Activated CD4-positive, alpha-beta T cell treated with anti-CD3 and anti-CD28 coated beads, Interleukin-2, amount 10 ng/mL, durations not matched to agents 7 days and 5 days (primary cell): Measurements from ENCODE around the gene MOB3B. TPM values are rescaled to one million over a fixed set of nuclear protein-coding genes. Genes with fewer than 3 reads are reported as not detected.

Experiments
- CTCF ChIA-PET: fragments of 350-600 bp; sonication (Branson Sonifier 250); formaldehyde crosslinking; loops from one replicate; lab custom pipeline; 2021; ENCODE audit warnings: antibody characterized with exemption; lab: Charles Lee
- POLR2A ChIA-PET: fragments of 350-600 bp; sonication (Branson Sonifier 250); formaldehyde crosslinking; loops from one replicate; lab custom pipeline; 2021; ENCODE audit warnings: antibody characterized with exemption; lab: Charles Lee
- DNase-seq: peaks from one replicate; pipeline ENCODE4 v3.0.0-alpha.2; 2020
- H3K27ac Mint-ChIP-seq: one replicate; pipeline ENCODE4 v1.8.0; 2021; ENCODE audit warnings: mild to moderate bottlenecking, moderate library complexity, mixed read lengths
- H3K27me3 Mint-ChIP-seq: one replicate; pipeline ENCODE4 v1.8.0; 2021; ENCODE audit warnings: mixed read lengths
- H3K36me3 Mint-ChIP-seq: one replicate; pipeline ENCODE4 v1.8.0; 2021; ENCODE audit warnings: low read depth, mixed read lengths
- H3K4me1 Mint-ChIP-seq: one replicate; pipeline ENCODE4 v1.8.0; 2021; ENCODE audit warnings: mixed read lengths
- H3K4me3 Mint-ChIP-seq: one replicate; pipeline ENCODE4 v1.8.0; 2021; ENCODE audit warnings: mild to moderate bottlenecking, moderate library complexity, mixed read lengths
- H3K9me3 Mint-ChIP-seq: one replicate; pipeline ENCODE4 v1.8.0; 2021; ENCODE audit warnings: mixed read lengths
- total RNA-seq, 2 experiments: library from RNA; stranded (reverse); gene quantifications; one replicate each; pipeline ENCODE4 v1.2.3, GENCODE V29; 2021

MOB3B gene
- total RNA-seq, 2 experiments from 2014 or later = 0.62 to 0.71 TPM

GRCh38 chr9:27361492-27361891 is 168.1 kb downstream of the MOB3B start:
- H3K27me3 Mint-ChIP-seq = peaks cover 2% of the 10 kb centered on the region
- H3K4me1 Mint-ChIP-seq = peaks cover 25% of the 10 kb centered on the region
- no peaks in the 10 kb centered on the region for H3K9me3 Mint-ChIP-seq
- no peak overlapping the region for H3K27ac Mint-ChIP-seq
- DNase-seq = no peak
- H3K4me3 Mint-ChIP-seq = no peak overlapping the region
- POLR2A ChIA-PET = no interaction called here
- H3K36me3 Mint-ChIP-seq = no peaks in the 10 kb centered on the region
- CTCF ChIA-PET = no interaction called here

DNA sequence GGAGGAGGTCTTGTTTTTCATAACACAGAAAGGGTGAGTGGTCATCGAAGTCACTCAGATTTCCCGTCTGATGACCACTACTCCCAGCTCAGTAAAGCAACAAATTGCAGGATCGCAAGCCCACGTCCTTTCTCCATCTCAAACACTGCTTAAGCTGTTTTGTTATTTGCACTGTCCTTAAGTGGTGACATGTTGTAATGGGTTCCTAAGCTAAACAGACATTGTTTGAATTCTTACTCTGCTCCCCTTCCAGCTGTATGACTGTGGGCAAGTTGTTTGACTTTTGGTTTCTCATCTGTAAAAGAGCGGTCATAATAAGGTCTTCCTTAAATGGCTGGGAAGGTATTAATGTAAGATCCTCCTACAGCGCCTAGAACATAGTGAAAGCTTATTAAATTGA is 169.9 kb downstream of the MOB3B start:
- Mint-ChIP-seq H3K9me3 (no peaks in the 10 kb centered on the region), H3K36me3 (no peaks in the 10 kb centered on the region), H3K27me3 (peaks cover 2% of the 10 kb centered on the region), H3K27ac (no peak overlapping the region), H3K4me1 (peaks cover 8% of the 10 kb centered on the region), H3K4me3 (no peak overlapping the region)
- ChIA-PET POLR2A (no interaction called here), CTCF (interaction anchor here (0.6 kb wide), 1 partner anchor 60 kb away, joined by 3 read pairs; no protein-coding TSS in a partner anchor)
- no peak for DNase-seq

- H3K4me1 Mint-ChIP-seq = peaks cover 20% of the 10 kb centered on the region
- no peaks in the 10 kb centered on the region for H3K9me3 Mint-ChIP-seq
- CTCF ChIA-PET = interaction anchor here (0.8 to 1.8 kb wide), 2 partner anchors 9 to 12 kb away, joined by 4 read pairs; no protein-coding TSS in a partner anchor
- H3K27me3 Mint-ChIP-seq = peaks cover 2% of the 10 kb centered on the region
- POLR2A ChIA-PET = no interaction called here
- H3K36me3 Mint-ChIP-seq = no peaks in the 10 kb centered on the region
- no peak for DNase-seq
- H3K27ac Mint-ChIP-seq = no peak overlapping the region
- H3K4me3 Mint-ChIP-seq = no peak overlapping the region
These were observed 171.6 kb downstream of the MOB3B start for GRCh38 chr9:27358007-27358406.

DNA sequence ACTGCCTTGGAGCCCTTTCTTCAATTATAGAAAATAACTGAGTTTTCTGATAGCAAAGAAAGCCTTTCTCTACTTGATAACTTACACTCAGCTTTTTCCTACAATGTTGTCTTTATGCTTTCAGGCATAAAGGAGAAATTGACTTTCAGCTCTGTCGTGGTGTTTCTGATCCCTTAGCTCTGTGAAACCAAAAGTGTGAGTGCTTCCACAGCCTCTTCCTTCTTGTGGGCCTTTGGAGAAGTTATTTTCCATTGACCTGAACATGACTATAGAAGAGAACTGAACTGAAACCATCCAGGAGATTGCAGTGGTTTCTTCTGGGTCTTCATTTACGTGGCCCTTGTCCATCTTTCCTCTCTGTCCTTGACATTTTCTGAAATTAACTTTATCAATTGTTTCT is 173.2 kb downstream of the MOB3B start:
- Mint-ChIP-seq H3K36me3 (no peaks in the 10 kb centered on the region), H3K27ac (no peak overlapping the region), H3K4me1 (peaks cover 33% of the 10 kb centered on the region), H3K9me3 (no peaks in the 10 kb centered on the region), H3K27me3 (peaks cover 2% of the 10 kb centered on the region), H3K4me3 (no peak overlapping the region)
- DNase-seq = no peak
- POLR2A ChIA-PET = no interaction called here
- CTCF ChIA-PET = no interaction called here

DNA sequence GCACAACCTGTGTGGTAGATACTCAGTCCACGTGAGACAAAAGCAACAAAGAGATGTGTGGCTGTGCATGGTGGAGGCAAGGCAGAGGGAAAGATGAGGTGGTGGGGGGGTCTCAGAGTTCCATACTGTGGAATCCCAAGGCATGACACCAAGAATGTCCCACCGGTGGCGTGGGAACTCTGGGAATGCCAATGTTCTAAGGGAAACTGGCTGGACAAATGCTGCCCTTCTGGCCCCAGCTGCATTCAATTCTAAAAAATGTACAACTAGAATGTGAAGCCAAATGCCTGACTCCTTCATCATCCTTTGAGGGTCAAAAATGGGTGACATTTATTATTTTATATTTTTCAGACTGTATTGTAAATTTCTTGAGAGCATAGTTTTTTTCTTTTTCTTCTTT is 174.4 kb downstream of the MOB3B start:
- Mint-ChIP-seq H3K4me1 (peaks cover 39% of the 10 kb centered on the region), H3K27ac (no peak overlapping the region), H3K36me3 (no peaks in the 10 kb centered on the region), H3K27me3 (no peaks in the 10 kb centered on the region), H3K9me3 (no peaks in the 10 kb centered on the region), H3K4me3 (no peak overlapping the region)
- DNase-seq = no peak
- ChIA-PET CTCF (no interaction called here), POLR2A (no interaction called here)

- CTCF ChIA-PET = interaction anchor here (1.0 to 1.3 kb wide), 2 partner anchors 14 to 21 kb away, joined by 3 read pairs; no protein-coding TSS in a partner anchor
- no peak overlapping the region for H3K4me3 Mint-ChIP-seq
- no peaks in the 10 kb centered on the region for H3K36me3 Mint-ChIP-seq
- H3K9me3 Mint-ChIP-seq = no peaks in the 10 kb centered on the region
- DNase-seq = peak; percentile 15
- peaks cover 41% of the 10 kb centered on the region for H3K4me1 Mint-ChIP-seq
- POLR2A ChIA-PET = interaction anchor here (0.6 kb wide), 1 partner anchor 215 kb away, joined by 3 read pairs; no protein-coding TSS in a partner anchor
- H3K27me3 Mint-ChIP-seq = no peaks in the 10 kb centered on the region
- peak overlapping the region; percentile 60 for H3K27ac Mint-ChIP-seq
These were observed 176.0 kb downstream of the MOB3B start for GRCh38 chr9:27353474-27354229.

DNA sequence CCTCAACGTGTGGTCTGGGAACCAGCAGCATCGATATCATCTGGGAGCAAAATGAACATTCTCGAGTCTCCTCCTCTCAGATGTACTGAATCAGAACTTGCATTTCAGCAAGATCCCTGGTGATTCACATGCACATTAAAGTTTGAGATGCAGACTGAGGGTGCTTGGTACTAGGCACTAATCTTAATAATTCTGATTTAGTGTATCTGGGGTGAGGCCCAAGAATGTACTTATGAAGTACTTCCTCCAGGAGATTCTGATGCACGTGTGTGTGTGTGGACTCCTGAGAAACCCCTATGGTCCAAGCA is 176.5 kb downstream of the MOB3B start:
- ChIA-PET POLR2A (interaction anchor here (0.6 kb wide), 1 partner anchor 216 kb away, joined by 3 read pairs; no protein-coding TSS in a partner anchor), CTCF (interaction anchor here (1.0 to 1.3 kb wide), 2 partner anchors 15 to 20 kb away, joined by 3 read pairs; no protein-coding TSS in a partner anchor)
- Mint-ChIP-seq H3K27ac (no peak overlapping the region), H3K27me3 (no peaks in the 10 kb centered on the region), H3K4me1 (peaks cover 41% of the 10 kb centered on the region), H3K36me3 (no peaks in the 10 kb centered on the region), H3K4me3 (no peak overlapping the region), H3K9me3 (no peaks in the 10 kb centered on the region)
- DNase-seq = no peak

GRCh38 chr9:27352457-27353165 is 177.0 kb downstream of the MOB3B start:
- Mint-ChIP-seq H3K4me1 (peaks cover 45% of the 10 kb centered on the region), H3K27ac (peak overlapping the region; percentile 6), H3K4me3 (no peak overlapping the region), H3K9me3 (no peaks in the 10 kb centered on the region), H3K27me3 (no peaks in the 10 kb centered on the region), H3K36me3 (peaks cover 2% of the 10 kb centered on the region)
- DNase-seq = peak; percentile 18
- POLR2A ChIA-PET = no interaction called here
- CTCF ChIA-PET = interaction anchor here (0.7 kb wide), 1 partner anchor 127 kb away, joined by 4 read pairs; no protein-coding TSS in a partner anchor

DNA sequence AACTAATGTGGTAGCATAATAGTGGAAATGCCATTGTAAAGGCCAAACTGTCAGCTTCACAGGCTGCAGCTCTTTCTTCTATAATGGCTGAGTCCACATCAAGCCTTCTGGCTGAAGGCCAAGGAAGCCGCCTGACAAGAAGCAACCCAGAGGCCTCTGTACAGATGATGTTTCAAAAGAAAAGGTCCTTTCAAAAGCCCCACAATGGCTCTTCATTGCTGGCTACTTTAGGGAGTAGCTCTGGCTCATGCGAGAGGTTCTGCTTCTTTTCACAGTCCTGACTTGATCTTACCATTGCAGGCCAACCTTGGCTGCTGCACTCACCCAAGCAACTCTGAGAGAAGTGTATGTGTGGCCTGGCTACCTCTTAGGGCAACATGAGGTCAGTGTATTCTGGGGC is 178.2 kb downstream of the MOB3B start:
- Mint-ChIP-seq H3K4me1 (peaks cover 41% of the 10 kb centered on the region), H3K36me3 (peaks cover 2% of the 10 kb centered on the region), H3K9me3 (no peaks in the 10 kb centered on the region), H3K27ac (no peak overlapping the region), H3K4me3 (no peak overlapping the region), H3K27me3 (no peaks in the 10 kb centered on the region)
- no peak for DNase-seq
- ChIA-PET CTCF (interaction anchor here (0.7 to 1.3 kb wide), 2 partner anchors 16 to 129 kb away, joined by 4 read pairs; no protein-coding TSS in a partner anchor), POLR2A (no interaction called here)

DNA sequence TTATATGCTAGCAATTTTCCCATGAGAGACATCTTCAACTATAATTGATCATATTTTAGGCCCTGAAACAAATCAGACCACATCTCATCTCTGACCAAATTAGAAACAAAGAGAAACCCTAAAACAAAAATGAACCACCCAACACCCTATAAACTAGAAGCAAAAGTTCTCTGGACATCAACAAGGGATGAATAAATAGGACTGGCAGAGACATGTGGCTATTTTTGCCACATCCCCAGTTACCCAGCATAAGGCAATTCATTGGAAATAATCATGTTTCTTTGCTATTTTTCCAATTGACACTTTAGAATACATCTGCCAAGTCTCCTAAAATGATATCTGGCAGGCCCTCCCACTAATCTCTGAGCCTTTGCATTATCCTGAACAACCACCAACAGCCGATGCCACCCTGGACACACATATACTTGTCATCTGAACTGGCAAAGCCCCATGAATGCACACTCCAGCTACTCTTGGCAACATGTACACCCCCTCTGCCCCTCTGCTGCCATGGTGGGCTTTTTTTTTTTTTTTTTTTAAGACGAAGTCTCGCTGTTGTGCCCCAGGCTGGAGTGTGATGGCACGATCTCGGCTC is 179.1 kb downstream of the MOB3B start:
- no peak for DNase-seq
- POLR2A ChIA-PET = no interaction called here
- H3K4me1 Mint-ChIP-seq = peaks cover 41% of the 10 kb centered on the region
- no peak overlapping the region for H3K4me3 Mint-ChIP-seq
- CTCF ChIA-PET = no interaction called here
- no peaks in the 10 kb centered on the region for H3K27me3 Mint-ChIP-seq
- no peak overlapping the region for H3K27ac Mint-ChIP-seq
- H3K36me3 Mint-ChIP-seq = peaks cover 2% of the 10 kb centered on the region
- no peaks in the 10 kb centered on the region for H3K9me3 Mint-ChIP-seq

- H3K4me3 Mint-ChIP-seq = no peak overlapping the region
- peaks cover 41% of the 10 kb centered on the region for H3K4me1 Mint-ChIP-seq
- no peaks in the 10 kb centered on the region for H3K27me3 Mint-ChIP-seq
- ChIA-PET CTCF (no interaction called here), POLR2A (no interaction called here)
- no peak for DNase-seq
- H3K36me3 Mint-ChIP-seq = peaks cover 2% of the 10 kb centered on the region
- H3K9me3 Mint-ChIP-seq = no peaks in the 10 kb centered on the region
- no peak overlapping the region for H3K27ac Mint-ChIP-seq
These were observed 179.9 kb downstream of the MOB3B start for GRCh38 chr9:27349698-27350080.

GRCh38 chr9:27348785-27349697 is 180.6 kb downstream of the MOB3B start:
- Mint-ChIP-seq H3K36me3 (peaks cover 2% of the 10 kb centered on the region), H3K4me1 (peaks cover 37% of the 10 kb centered on the region), H3K4me3 (no peak overlapping the region), H3K9me3 (no peaks in the 10 kb centered on the region), H3K27me3 (no peaks in the 10 kb centered on the region), H3K27ac (no peak overlapping the region)
- POLR2A ChIA-PET = no interaction called here
- DNase-seq = no peak
- CTCF ChIA-PET = no interaction called here
